Measurements from ENCODE around the gene DOCK7. TPM values are rescaled to one million over a fixed set of nuclear protein-coding genes. Genes with fewer than 3 reads are reported as not detected.

Gene DOCK7
- total RNA-seq, 4 donors from 2014 or later = 23.4 to 47.0 (median 44.2) TPM

DNA sequence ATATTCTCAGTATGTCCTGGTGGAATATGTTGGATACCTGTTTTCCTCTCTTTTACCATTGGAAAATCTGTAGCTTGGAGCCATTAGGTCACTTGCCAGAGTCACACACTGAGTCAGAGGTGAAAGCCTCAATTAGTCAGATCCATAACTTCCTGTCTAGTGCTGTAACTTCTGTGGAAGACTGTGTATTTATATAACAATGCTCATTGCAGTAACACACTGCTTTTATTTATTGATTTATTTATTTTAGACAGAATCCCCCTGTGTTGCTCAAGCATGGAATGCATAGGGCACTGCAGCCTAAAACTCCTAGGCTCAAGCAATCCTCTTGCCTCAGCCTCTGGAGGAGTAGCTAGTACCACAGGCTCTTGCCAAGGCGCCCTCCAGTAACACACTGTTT is 1.3 kb upstream of the DOCK7 start:
- WGBS = 91% methylated on average over 1 of the region's 1 CpG
- H3K4me3 ChIP-seq = no peak overlapping the region

DNA sequence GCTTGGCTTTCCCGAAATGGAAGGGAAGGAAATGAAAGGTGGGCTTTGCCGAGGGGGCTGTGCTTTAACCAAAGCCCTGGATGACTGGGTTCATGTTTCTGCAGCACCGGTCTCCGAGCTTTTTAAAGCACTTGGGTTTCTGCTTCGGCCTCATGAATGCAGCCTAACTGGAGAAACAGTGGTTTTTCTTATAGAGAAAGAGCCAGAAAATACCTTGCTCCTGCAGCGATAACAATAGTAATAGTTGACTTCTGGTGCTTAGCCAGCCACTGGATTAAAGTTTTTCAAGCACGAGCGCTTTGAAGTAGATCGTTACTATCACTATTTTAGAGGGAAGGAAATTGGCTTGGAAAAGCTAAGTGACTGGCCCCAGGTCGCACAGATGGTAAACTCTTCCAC is 500 bp upstream of the DOCK7 start:
- no peak for DNase-seq (ENCODE audit: low spot score in 2 of 2)
- peak overlapping the region; percentile 93 for H3K27ac ChIP-seq
- no peaks in the 10 kb centered on the region for H3K27me3 ChIP-seq
- H3K4me1 ChIP-seq = peaks cover 52% of the 10 kb centered on the region
- H3K9me3 ChIP-seq = no peaks in the 10 kb centered on the region
- H3K4me3 ChIP-seq = peak overlapping the region; percentile 80
- no peaks in the 10 kb centered on the region for H3K36me3 ChIP-seq
- under 1% methylated on average over 10 of the region's 10 CpGs for WGBS
- TF ChIP-seq POLR2A (IDR thresholded peaks at IDR 0.05) = no peak
- TF ChIP-seq POLR2AphosphoS5 (IDR thresholded peaks at IDR 0.05) = no peak
- TF ChIP-seq, protein P1, sequence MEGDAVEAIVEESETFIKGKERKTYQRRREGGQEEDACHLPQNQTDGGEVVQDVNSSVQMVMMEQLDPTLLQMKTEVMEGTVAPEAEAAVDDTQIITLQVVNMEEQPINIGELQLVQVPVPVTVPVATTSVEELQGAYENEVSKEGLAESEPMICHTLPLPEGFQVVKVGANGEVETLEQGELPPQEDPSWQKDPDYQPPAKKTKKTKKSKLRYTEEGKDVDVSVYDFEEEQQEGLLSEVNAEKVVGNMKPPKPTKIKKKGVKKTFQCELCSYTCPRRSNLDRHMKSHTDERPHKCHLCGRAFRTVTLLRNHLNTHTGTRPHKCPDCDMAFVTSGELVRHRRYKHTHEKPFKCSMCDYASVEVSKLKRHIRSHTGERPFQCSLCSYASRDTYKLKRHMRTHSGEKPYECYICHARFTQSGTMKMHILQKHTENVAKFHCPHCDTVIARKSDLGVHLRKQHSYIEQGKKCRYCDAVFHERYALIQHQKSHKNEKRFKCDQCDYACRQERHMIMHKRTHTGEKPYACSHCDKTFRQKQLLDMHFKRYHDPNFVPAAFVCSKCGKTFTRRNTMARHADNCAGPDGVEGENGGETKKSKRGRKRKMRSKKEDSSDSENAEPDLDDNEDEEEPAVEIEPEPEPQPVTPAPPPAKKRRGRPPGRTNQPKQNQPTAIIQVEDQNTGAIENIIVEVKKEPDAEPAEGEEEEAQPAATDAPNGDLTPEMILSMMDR (IDR thresholded peaks at IDR 0.05) = no peak
- TF ChIP-seq EP300 (IDR thresholded peaks at IDR 0.05) = no peak

More for the DNA sequence above, 1.3 kb upstream of the DOCK7 start:
- DNase-seq (ENCODE audit: low spot score in 2 of 2) = no peak
- Histone ChIP-seq H3K4me1 (peaks cover 52% of the 10 kb centered on the region), H3K36me3 (no peaks in the 10 kb centered on the region), H3K9me3 (no peaks in the 10 kb centered on the region), H3K27ac (peak overlapping the region; percentile 64), H3K27me3 (no peaks in the 10 kb centered on the region)
- TF ChIP-seq, protein P1 (IDR thresholded peaks at IDR 0.05) = no peak
- TF ChIP-seq POLR2A (IDR thresholded peaks at IDR 0.05) = no peak
- no peak for TF ChIP-seq POLR2AphosphoS5 (IDR thresholded peaks at IDR 0.05)

DNA sequence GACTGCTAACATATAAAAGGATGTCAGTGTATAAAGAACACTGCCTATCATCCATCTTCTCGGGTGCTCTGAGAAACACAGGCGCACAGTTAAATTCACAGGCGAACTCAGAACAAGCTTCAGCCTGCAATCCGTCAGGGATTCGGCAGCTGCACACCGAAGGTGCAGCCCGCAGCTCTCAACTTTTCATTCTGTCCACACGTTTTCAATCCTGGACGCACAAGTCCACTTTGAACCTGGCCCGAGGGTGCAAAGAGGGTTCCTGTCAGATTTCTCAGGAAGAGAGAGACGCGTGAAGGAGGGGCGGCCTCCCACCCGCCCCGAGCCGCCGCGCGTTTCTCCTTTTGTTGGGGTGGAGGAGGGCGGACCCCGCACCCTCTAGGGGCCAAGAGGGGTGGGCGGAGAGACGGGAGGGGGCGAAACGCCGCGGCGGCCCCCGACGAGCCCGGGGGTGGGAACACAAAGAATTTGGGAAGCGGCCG is 724 bp downstream of the DOCK7 start:
- H3K27me3 ChIP-seq = no peaks in the 10 kb centered on the region
- H3K27ac ChIP-seq = peak overlapping the region; percentile 93
- 2% methylated on average over 32 of the region's 33 CpGs for WGBS
- no peaks in the 10 kb centered on the region for H3K9me3 ChIP-seq
- H3K36me3 ChIP-seq = no peaks in the 10 kb centered on the region
- DNase-seq (ENCODE audit: low spot score in 2 of 2) = peak in 1 of 2 donors; percentile 69
- TF ChIP-seq, protein P1 (IDR thresholded peaks at IDR 0.05) = no peak
- TF ChIP-seq POLR2A (IDR thresholded peaks at IDR 0.05) (no peak), EP300 (IDR thresholded peaks at IDR 0.05) (no peak), POLR2AphosphoS5 (IDR thresholded peaks at IDR 0.05) (no peak)
- H3K4me1 ChIP-seq = peaks cover 52% of the 10 kb centered on the region
- H3K4me3 ChIP-seq = peak overlapping the region; percentile 80

DNA sequence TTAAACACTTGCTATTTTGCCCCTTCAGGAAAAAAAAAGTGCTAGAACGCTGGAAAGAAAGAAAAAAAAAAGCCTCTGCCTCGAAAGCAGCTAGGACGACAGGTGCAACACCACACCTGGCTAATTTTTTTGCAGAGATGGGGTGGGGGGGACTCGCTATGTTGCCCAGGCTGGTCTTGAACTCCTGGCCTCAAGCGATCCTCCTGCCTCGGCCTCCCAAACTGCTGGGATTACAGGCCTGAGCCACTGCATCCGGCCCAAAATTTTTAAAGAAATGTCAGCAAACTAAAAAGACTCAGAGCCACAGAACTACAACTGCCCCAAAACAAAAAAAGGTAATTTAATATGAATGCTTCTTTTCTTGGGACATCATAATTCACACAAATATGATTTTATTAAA is 1.4 kb downstream of the DOCK7 start:
- 76% methylated on average over 7 of the region's 7 CpGs for WGBS

DNA sequence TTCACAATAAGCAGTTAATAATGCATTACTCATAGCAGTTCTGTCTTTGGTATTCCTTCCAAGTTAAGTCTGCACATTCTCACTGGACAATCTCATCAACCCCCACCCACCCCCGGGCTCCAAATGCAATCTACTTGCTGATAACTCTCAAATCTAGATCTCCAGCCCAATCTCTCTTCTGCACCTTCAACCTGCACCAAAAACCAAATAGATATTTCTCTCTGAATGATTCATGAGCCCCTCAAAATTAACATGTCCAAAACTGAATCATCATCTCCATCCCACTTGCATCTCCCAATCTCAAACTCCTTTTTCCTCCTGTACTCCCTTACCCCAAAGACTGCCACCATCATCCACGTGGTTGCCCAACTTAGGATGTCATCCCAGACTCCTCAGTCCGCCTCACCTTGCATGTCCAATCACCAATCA is 2.7 kb downstream of the DOCK7 start:
- no peak for DNase-seq (ENCODE audit: low spot score in 2 of 2)
- H3K27me3 ChIP-seq = no peaks in the 10 kb centered on the region
- TF ChIP-seq EP300 (IDR thresholded peaks at IDR 0.05) = no peak
- TF ChIP-seq, protein P1 (IDR thresholded peaks at IDR 0.05) = no peak
- TF ChIP-seq POLR2AphosphoS5 (IDR thresholded peaks at IDR 0.05) = no peak
- no peak for TF ChIP-seq POLR2A (IDR thresholded peaks at IDR 0.05)
- H3K4me3 ChIP-seq = no peak overlapping the region
- no peaks in the 10 kb centered on the region for H3K9me3 ChIP-seq
- H3K36me3 ChIP-seq = no peaks in the 10 kb centered on the region
- peaks cover 45% of the 10 kb centered on the region for H3K4me1 ChIP-seq
- no peak overlapping the region for H3K27ac ChIP-seq
- 67% methylated on average over 3 of the region's 3 CpGs for WGBS

More for the DNA sequence above, 1.4 kb downstream of the DOCK7 start:
- Histone ChIP-seq H3K4me1 (peaks cover 57% of the 10 kb centered on the region), H3K9me3 (no peaks in the 10 kb centered on the region), H3K4me3 (peak overlapping the region; percentile 80), H3K27ac (peak overlapping the region; percentile 27), H3K36me3 (no peaks in the 10 kb centered on the region), H3K27me3 (no peaks in the 10 kb centered on the region)
- no peak for DNase-seq (ENCODE audit: low spot score in 2 of 2)
- no peak for TF ChIP-seq POLR2A (IDR thresholded peaks at IDR 0.05)
- TF ChIP-seq EP300 (IDR thresholded peaks at IDR 0.05) = no peak
- no peak for TF ChIP-seq POLR2AphosphoS5 (IDR thresholded peaks at IDR 0.05)
- TF ChIP-seq, protein P1 (IDR thresholded peaks at IDR 0.05) = no peak

All from suprapubic skin (tissue), 4 donors.